Endodermal cell (in vitro differentiated cells): ENCODE results near the gene WDR77. TPM values are rescaled to one million over a fixed set of nuclear protein-coding genes. Genes with fewer than 3 reads are reported as not detected.

Experiments used
- DNase-seq: peaks from one replicate; pipeline ENCODE4 v3.0.0-alpha.2; 2017
- H3K27ac ChIP-seq: 2 replicates; pipeline ENCODE4 v1.5.1; 2013; ENCODE audit warnings: mild to moderate bottlenecking, low read depth, low read length, moderate library complexity
- H3K27me3 ChIP-seq: 2 replicates; pipeline ENCODE4 v1.6.1; 2013; ENCODE audit warnings: mild to moderate bottlenecking, low read length, moderate library complexity; ENCODE audit not compliant: insufficient read depth, control insufficient read depth, poor library complexity, severe bottlenecking
- H3K36me3 ChIP-seq: 2 replicates; pipeline ENCODE4 v1.7.0; 2013; ENCODE audit warnings: mild to moderate bottlenecking, low read length, moderate library complexity; ENCODE audit not compliant: control insufficient read depth, insufficient read depth
- H3K4me1 ChIP-seq: one replicate; pipeline ENCODE4 v1.7.0; 2013; ENCODE audit warnings: low read length; ENCODE audit not compliant: control insufficient read depth, insufficient read depth
- H3K4me3 ChIP-seq: 2 replicates; pipeline ENCODE4 v1.5.1; 2013; ENCODE audit warnings: mild to moderate bottlenecking, low read length, moderate library complexity
- H3K9ac ChIP-seq: 2 replicates; pipeline ENCODE4 v1.6.1; 2013; ENCODE audit warnings: mild to moderate bottlenecking, low read length, moderate library complexity; ENCODE audit not compliant: poor library complexity, severe bottlenecking; ENCODE audit errors: extremely low read depth
- H3K9me3 ChIP-seq: 2 replicates; pipeline ENCODE4 v1.6.1; 2013; ENCODE audit warnings: mild to moderate bottlenecking, low read length, moderate library complexity; ENCODE audit not compliant: control insufficient read depth
- H3K27ac Mint-ChIP-seq: 2 replicates; pipeline ENCODE4 v1.8.0; 2020; ENCODE audit warnings: mixed read lengths
- H3K27me3 Mint-ChIP-seq: 2 replicates; pipeline ENCODE4 v1.8.0; 2021; ENCODE audit warnings: mild to moderate bottlenecking, mixed read lengths; ENCODE audit not compliant: insufficient read depth
- H3K36me3 Mint-ChIP-seq: 2 replicates; pipeline ENCODE4 v1.8.0; 2020; ENCODE audit warnings: low read depth, mixed read lengths
- H3K4me1 Mint-ChIP-seq: 2 replicates; pipeline ENCODE4 v1.8.0; 2020; ENCODE audit warnings: mixed read lengths
- H3K4me3 Mint-ChIP-seq: 2 replicates; pipeline ENCODE4 v1.8.0; 2020; ENCODE audit warnings: mild to moderate bottlenecking, moderate library complexity, mixed read lengths
- H3K9me3 Mint-ChIP-seq: 2 replicates; pipeline ENCODE4 v1.8.0; 2020; ENCODE audit warnings: mild to moderate bottlenecking, mixed read lengths
- WGBS, 2 experiments: methylation state at CpG; one replicate each; pipeline versions ENCODE4 v1.1.5 to v1.1.7; 2013; ENCODE audit warnings: missing lambda C conversion rate in 2 of 2, mixed read lengths in 1 of 2; ENCODE audit not compliant: insufficient coverage in 1 of 2, insufficient read length in 1 of 2; 5-methylcytosine and 5-hydroxymethylcytosine counted together
- total RNA-seq, 2 donors: library from RNA; stranded (reverse); fragmentation: NEBNext Ultra II Directional in 1 of 2; extraction: Animal tissue kit (Norgen Biotek cat#: 25700) in 1 of 2; gene quantifications; 2 replicates in 1 of 2; 3 replicates in 1 of 2; pipeline ENCODE4 v1.2.1, GENCODE V29; 2021
- TF ChIP-seq, protein P1 (sequence below): fragments of 200-600 bp; sonication (generic); conservative IDR thresholded peaks from 2 replicates; pipeline ENCODE4 v1.5.0; 2021; ENCODE audit warnings: antibody characterized with exemption, mild to moderate bottlenecking

Gene WDR77
- total RNA-seq, 2 donors from 2014 or later = 60.4 to 68.4 TPM

DNA sequence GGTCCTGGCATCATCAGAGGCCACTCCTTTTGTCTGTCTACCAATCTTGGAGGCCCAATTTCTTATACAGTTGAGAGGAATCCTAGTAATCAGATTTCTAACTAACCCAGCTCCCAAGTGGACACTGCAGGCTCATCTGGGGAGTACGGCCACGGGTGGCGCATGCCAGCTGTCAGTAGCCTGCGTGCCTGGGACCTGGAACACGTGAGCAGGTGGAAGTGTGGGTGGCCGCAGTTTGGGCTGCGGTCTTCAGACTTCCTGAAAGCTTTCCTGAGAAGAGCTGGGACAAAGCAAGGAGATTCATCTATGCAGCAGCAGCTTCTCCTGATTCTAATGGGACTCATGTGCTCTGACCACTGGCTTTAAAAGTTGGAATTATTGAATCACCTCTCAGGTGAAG is 42.0 kb upstream of the WDR77 start:
- Mint-ChIP-seq H3K4me3 (no peak overlapping the region), H3K9me3 (peaks cover 3% of the 10 kb centered on the region), H3K36me3 (no peaks in the 10 kb centered on the region), H3K27me3 (peaks cover 4% of the 10 kb centered on the region), H3K4me1 (no peaks in the 10 kb centered on the region), H3K27ac (no peak overlapping the region)
- no peaks in the 10 kb centered on the region for H3K27me3 ChIP-seq
- TF ChIP-seq, protein P1, sequence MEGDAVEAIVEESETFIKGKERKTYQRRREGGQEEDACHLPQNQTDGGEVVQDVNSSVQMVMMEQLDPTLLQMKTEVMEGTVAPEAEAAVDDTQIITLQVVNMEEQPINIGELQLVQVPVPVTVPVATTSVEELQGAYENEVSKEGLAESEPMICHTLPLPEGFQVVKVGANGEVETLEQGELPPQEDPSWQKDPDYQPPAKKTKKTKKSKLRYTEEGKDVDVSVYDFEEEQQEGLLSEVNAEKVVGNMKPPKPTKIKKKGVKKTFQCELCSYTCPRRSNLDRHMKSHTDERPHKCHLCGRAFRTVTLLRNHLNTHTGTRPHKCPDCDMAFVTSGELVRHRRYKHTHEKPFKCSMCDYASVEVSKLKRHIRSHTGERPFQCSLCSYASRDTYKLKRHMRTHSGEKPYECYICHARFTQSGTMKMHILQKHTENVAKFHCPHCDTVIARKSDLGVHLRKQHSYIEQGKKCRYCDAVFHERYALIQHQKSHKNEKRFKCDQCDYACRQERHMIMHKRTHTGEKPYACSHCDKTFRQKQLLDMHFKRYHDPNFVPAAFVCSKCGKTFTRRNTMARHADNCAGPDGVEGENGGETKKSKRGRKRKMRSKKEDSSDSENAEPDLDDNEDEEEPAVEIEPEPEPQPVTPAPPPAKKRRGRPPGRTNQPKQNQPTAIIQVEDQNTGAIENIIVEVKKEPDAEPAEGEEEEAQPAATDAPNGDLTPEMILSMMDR = no peak
- no peaks in the 10 kb centered on the region for H3K9me3 ChIP-seq
- H3K27ac ChIP-seq = no peak overlapping the region
- no peak overlapping the region for H3K4me3 ChIP-seq
- no peak for DNase-seq
- WGBS, 2 experiments = 93 to 100% methylated on average over 7 of the region's 7 CpGs
- no peak overlapping the region for H3K9ac ChIP-seq
- H3K36me3 ChIP-seq = no peaks in the 10 kb centered on the region
- H3K4me1 ChIP-seq = no peaks in the 10 kb centered on the region

DNA sequence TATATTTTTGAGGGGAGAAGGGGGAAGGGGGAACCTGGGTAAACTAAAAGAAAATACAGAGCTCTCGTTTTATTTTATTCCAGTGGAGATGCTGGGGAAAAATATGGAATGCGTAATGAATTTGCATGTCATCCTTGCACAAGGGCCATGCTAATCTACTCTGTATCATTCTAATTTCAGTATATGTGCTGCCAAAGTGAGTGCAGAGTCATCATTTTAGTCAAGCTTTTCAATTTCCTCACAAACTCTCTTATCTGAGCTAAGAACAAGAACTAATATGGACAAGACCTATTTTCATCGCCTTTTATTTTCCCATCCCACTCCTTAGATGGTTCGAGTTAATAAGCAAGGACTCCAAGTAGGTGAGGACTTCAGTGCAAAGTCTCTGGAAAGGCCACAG is 41.2 kb upstream of the WDR77 start:
- no peak overlapping the region for H3K9ac ChIP-seq
- WGBS, 2 experiments = 95% methylated on average over 4 of the region's 4 CpGs
- TF ChIP-seq, protein P1 = no peak

DNA sequence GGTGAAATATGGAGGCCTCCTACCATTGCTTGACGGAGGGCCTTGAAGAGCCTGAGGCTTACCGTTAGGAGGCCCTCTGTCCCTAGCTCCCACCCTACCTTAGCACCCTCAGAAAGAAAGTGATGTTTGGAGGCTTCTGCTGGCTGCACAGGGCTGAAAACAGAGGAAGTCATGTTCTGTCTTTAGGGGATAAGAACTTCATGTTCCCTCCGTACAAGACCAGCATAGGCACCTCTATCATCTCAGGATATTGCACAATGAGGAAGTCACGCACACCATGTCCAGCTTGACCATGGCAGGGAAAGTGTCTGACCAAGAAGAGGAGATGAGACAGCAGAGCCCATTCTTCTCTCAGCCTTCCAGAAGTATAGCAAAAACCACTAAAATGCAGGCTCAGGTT is 40.5 kb upstream of the WDR77 start:
- Histone ChIP-seq H3K4me1 (no peaks in the 10 kb centered on the region), H3K9me3 (no peaks in the 10 kb centered on the region), H3K9ac (no peak overlapping the region), H3K4me3 (no peak overlapping the region), H3K27ac (no peak overlapping the region), H3K27me3 (no peaks in the 10 kb centered on the region), H3K36me3 (no peaks in the 10 kb centered on the region)
- no peaks in the 10 kb centered on the region for H3K9me3 Mint-ChIP-seq
- DNase-seq = no peak
- no peak overlapping the region for H3K27ac Mint-ChIP-seq
- TF ChIP-seq, protein P1 = no peak
- WGBS, 2 experiments = 97% methylated on average over 4 of the region's 4 CpGs; no CpG with 5 or more reads in 1 of the 2 experiments
- peaks cover 4% of the 10 kb centered on the region for H3K27me3 Mint-ChIP-seq
- H3K36me3 Mint-ChIP-seq = no peaks in the 10 kb centered on the region
- no peak overlapping the region for H3K4me3 Mint-ChIP-seq
- no peaks in the 10 kb centered on the region for H3K4me1 Mint-ChIP-seq

More for the DNA sequence above, 41.2 kb upstream of the WDR77 start:
- no peak overlapping the region for H3K27ac ChIP-seq
- Mint-ChIP-seq H3K4me1 (no peaks in the 10 kb centered on the region), H3K27me3 (peaks cover 4% of the 10 kb centered on the region), H3K36me3 (no peaks in the 10 kb centered on the region), H3K9me3 (no peaks in the 10 kb centered on the region), H3K27ac (no peak overlapping the region), H3K4me3 (no peak overlapping the region)
- H3K36me3 ChIP-seq = no peaks in the 10 kb centered on the region
- no peaks in the 10 kb centered on the region for H3K27me3 ChIP-seq
- H3K4me1 ChIP-seq = no peaks in the 10 kb centered on the region
- H3K4me3 ChIP-seq = no peak overlapping the region
- H3K9me3 ChIP-seq = no peaks in the 10 kb centered on the region
- no peak for DNase-seq
